Measurements from ENCODE around the gene SCYGR1.
"Not testable (repeated sequence)": the region's sequence is repeated elsewhere in the genome, so short reads cannot be mapped to it uniquely, and the experiment has no call there.

The SCYGR1 gene

DNA sequence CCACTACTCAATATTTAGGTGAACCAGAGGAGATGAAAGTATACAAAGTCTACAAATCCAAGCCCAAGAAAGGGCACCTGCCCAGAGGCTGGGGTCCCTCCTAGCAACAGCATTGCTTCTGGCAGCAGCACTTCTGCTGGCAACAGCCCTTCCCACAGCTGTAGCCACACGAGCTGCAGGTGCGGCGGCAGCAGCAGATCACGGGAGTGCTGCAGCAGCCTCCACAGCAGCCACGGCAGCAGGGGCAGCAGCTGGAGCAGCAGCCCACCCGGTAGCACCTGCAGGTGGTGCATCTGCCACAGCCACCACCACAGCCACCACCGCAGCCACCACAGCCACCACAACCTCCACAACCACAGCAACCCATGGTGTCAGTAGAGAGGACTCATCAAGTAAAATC is at the start of gene SCYGR1:
Gene SCYGR1, minus strand, starts transcription at position 367 of the 400 bp plus-strand sequence. Its CDS starts 0 bp downstream, at position 367.
- not testable (repeated sequence) for DNase-seq (ENCODE audit: low spot score)

- no peak for DNase-seq (ENCODE audit: low spot score)
Observed at GRCh38 chr2:227436436-227437174, 48.9 kb upstream of the SCYGR1 start.

DNA sequence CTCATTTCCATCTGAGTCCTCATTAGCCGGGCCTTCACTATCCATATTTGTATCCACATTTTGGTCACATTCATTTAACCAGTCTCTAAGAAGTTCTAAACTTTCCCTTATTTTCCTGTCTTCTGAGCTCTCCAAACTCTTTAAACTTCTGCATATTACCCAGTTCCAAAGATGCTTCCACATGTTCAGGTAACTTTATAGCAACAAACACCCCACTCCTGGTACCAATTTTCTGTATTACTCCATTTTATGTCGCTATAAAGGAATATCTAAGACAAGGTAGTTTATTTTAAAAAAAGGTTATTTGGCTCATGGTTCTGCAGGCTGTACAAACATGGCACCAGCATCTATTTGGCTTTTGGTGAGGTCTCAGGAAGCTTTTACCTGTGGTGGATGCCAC is 45.4 kb upstream of the SCYGR1 start:
- no peak for DNase-seq (ENCODE audit: low spot score)

DNA sequence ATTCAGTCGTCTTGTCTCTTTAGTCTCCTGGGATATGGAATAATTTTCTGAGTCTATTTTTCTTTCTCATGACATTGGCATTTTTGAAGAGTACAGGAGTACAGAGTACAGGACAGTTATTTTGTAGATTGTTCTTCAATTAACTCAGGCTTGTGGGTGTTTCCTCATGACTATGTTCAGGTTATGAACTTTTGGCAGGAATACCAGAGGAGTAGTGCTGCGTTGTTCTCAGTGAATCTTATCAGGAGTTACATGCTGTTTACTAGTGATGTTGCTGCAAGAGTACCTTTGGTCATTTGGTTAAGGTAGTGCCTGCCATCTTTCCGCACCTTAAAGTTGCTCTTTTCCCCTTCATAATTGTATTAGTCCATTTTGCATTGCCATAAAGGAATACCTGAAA is 42.9 kb upstream of the SCYGR1 start:
- DNase-seq (ENCODE audit: low spot score): no peak

DNA sequence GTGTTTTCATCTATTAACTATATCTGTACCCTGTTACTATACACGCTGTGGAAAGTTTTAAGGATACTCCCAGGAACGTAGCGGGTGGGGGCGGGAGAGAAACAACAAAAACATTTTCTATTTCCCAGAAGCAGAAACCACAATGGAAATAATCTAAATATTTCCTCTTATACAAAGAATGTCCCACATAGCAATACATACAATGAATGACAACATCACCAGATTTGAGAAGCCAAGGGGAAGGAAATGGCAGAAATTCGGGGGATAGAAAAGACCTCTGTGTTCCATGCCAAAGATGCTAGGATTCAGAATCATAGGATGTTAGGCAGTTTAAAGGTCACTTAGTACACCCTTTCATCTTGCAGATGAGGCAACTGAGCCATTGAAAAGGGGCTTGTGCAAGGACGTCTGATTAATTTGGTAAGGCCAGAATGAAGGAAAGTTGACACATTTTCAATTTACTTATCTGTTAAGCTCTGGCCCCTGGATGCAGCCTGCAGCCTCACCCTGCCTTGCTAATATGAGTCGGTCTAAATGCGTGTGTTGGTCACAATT is 41.1 kb upstream of the SCYGR1 start:
- DNase-seq (ENCODE audit: low spot score): no peak

DNA sequence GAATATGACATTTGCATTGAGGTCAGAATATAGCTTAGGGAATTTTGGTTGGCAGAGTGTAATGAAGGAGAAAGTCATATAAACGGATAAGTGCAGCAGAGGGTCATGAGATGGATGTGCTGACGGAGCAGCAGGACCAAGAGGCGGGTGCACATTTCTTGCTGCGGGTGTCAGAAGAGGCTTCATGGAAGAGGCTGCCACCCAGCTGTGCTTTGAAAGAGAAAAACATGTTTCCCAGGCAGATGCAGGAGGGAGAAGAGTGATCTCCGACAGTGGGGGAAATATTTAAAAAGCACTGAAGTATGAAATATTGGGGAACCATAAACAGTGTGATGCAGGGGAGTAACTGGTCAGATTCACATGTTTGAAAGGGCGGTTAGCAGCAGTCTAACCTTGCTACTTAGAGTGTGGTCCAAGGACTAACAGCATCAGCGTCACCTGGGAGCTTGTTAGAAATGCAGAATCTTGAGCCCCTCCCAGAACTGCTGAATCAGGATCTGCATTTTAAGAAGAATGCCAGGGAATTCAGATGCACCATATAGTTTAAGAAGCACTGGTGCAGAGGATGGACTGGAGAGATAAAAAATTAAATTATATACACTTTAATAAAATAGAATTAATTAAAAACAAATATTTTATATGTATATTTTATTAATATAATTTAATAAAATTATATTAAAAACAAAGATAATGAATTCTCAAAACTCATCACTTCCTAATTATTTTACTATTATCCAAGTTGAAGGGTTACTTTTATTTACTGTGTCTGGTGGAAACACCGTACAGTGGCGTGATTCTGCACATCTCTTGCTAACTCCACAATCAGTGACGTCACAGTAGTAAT is 36.1 kb upstream of the SCYGR1 start:
- DNase-seq (ENCODE audit: low spot score): no peak

DNA sequence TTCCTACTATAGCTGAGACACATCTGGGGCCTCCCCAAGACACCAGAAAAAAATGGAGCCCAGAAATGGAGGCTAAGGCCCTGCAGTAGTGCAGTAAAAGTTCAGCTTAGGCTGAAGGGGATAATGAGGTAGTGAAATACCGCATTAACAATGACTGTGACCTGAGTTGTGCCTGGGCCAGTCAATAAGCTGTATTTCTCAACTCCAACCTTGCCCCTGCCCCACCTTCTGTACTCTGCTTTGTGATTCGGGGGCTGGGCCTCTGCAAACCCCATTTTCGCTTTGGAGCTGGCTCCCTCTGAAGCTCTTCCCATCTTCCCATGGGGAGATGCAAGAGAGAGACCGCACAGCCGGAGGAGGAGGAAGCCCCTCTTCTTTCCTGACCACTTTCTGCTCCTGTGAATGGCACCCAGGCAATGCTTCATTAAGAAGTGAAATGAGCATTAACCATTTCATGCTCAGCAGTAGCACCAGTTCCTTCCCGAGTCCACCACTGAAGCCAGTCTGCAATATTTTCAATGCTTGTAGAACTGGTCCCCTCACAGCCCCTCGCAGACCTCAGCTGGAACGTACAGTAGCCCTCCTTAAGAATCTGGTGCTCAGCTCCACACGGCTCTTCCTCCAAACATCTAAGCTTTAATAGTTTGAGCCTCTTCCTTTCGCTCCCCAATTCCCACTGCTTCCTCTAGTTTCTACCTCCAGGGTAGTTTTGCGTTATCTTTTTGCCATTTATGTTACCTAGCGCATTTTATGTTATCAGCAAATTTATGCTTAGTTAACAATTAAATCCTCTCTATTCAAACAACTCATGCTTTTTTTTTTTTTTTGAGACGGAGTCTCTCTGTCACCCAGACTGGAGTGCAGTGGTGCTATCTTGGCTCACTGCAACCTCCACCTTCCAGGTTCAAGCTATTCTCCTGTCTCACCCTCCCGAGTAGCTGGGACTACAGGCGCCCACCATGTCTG is 32.6 kb upstream of the SCYGR1 start:
- no peak for DNase-seq (ENCODE audit: low spot score)

DNA sequence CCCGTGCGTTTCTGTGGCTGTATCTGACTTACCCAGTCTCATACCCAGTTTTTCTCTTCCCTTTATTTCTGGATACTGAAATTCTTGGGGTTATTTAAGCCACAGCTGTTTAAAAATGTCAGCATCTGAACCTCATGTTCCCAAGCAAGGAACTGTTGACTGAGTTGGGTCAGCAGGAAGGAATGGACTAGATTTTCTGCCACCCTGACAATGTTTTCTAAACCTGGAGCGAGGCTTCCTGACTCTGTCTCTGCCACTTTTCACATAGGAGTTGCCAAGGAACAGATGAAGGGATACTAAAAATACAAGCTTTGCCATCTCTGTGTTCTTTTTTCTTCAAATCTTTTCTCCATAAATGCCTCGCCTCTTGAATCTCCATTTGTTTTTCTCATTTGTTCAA is 29.0 kb upstream of the SCYGR1 start:
- no peak for DNase-seq (ENCODE audit: low spot score)

DNA sequence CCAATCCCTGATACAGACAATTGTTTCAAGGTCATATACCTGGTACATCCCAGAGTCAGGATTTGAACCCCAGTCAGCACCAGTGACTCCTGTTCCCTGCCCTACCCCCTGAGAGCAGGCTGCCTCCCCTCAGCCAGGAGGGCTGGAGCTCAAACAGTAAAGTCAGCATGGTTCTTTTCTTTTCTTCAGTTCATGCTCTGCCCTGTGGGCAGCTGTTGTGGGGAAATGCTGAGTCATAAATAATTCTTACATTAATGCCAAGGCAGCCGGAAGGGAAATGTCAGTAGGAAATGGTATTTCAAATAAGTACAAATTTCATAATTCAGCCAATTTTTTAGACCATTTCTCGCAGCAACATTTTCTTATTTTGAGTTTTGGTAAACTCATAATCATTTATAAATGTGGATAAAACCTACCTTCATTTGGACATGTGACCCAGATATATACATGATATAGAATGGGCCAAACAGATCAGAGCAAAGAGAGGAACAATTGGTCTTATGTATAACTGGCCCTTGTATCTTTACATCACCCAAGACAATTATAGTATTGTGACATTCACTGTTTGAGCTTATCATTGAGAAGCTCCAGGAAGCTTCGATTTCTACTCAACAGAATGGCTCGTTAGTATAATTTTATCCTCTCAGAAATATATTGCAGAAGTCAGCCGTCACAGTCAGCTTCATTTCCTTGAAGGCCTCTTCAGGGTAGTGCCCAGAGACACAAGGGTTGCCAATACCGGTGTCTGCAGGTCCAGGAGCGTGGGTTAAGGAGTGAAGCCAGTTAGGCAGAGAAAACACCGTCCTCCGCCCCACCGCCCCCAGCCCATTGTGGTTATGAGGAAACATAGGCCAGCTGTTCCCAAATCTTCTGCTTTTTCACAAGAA is 28.0 kb upstream of the SCYGR1 start:
- DNase-seq (ENCODE audit: low spot score): peak; percentile 50

DNA sequence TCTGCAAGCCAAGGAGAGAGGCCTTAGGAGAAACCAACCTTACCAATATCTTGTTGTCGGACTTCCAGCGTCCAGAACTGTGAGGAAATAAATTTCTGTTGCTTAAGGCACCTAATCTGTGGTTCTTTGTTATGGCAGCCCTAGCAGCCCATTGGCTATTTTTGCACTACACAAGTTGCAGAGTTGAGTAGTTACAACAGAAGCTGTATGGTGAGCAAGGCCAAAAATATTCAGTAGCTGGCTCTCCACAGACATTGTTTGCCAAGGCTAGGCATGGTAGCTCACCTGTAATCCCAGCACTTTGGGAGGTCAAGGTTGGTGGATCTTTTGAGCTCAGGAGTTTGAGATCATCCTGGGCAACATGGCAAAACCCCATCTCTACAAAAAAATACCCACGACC is 27.1 kb upstream of the SCYGR1 start:
- DNase-seq (ENCODE audit: low spot score): no peak

DNA sequence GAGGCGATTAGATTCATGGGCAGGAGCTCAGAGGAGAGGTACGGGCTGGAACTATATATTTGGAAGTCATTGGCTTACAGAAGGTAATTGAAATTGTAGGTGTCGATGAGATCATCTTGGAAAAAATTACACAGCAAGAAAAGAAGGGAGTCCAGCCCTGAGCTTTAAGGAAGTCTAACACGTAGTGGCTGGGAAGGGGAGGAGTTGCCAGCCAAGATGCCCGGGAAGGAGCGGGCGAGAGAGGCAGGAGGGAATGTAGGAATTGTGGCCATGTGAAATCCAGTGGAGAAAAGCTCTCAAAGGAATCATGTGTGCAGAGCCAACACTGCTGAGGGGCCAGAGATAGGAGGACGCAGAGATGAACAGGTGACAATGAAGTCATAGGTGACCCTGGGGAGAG is 25.6 kb upstream of the SCYGR1 start:
- no peak for DNase-seq (ENCODE audit: low spot score)

- DNase-seq (ENCODE audit: low spot score): no peak
Observed at GRCh38 chr2:227412877-227413276, 25.1 kb upstream of the SCYGR1 start.

- DNase-seq (ENCODE audit: low spot score): no peak
Observed at GRCh38 chr2:227411990-227412350, 24.2 kb upstream of the SCYGR1 start.

DNA sequence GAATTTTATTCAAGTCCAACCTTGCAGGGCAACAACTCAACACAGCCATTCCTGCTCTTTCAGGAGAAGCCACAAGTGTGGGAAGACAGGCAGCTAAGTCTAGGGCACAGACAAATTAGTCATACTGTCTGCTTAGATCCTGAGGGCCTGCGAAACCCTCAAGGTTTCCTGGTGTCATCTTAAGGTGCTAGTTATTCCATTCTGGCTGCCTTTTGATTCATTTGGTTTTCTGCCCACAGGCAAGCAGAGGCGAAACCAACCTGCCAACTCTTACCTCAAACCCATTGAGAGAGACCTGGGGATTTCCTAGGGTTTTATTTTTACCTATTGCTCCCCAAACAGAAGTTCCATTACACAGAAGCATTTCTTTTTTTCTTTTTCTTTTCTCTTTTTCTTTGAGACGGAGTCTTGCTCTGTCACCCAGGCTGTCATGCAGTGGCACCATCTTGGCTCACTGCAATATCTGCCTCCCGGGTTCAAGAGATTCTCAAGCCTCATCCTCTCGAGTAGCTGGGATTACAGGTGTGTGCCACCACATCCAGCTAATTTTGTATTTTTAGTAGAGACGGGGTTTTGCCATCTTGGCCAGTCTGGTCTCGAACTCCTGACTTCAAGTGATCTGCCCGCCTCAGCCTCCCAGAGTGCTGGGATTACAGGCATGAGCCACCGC is 23.7 kb upstream of the SCYGR1 start:
- no peak for DNase-seq (ENCODE audit: low spot score)

DNA sequence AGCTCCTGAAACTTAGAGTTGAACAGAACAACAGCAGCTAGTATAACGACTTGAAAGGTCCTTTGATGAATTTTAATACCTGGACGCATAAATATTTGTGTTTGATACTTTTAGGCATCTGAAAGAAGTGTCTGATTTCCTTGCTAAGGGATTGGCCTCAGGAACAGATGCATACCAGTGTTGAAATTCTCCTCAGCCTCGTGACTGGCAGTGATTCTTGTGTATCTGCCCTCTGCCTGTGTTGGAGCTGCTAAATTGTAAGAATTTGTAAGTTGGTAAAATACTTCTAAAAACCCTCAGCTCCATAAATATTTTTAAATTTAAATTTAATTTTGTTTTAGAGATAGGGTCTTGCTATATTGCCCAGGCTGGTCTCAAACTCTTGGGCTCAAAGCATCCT is 22.4 kb upstream of the SCYGR1 start:
- no peak for DNase-seq (ENCODE audit: low spot score)

- DNase-seq (ENCODE audit: low spot score): no peak
Observed at GRCh38 chr2:227407591-227408151, 19.9 kb upstream of the SCYGR1 start.

GRCh38 chr2:227406177-227407031 is 18.7 kb upstream of the SCYGR1 start:
- peak; percentile 92 for DNase-seq (ENCODE audit: low spot score)

- no peak for DNase-seq (ENCODE audit: low spot score)
Observed at GRCh38 chr2:227404585-227405271, 17.0 kb upstream of the SCYGR1 start.
